Mesenchymal stem cell (in vitro differentiated cells and primary cell): ENCODE measurements around the gene SPOPL.

Experiments used
- DNase-seq: peaks from one replicate; pipeline ENCODE4 v3.0.0-alpha.2; 2013
- H2AFZ ChIP-seq: one replicate; pipeline ENCODE4 v1.6.1; 2013; ENCODE audit warnings: low read depth, mild to moderate bottlenecking, control low read depth, inconsistent platforms, low read length, moderate library complexity
- H2AK5ac ChIP-seq: 2 replicates; pipeline ENCODE4 v1.6.1; 2013; ENCODE audit warnings: low read length, moderate library complexity, mild to moderate bottlenecking, inconsistent platforms; ENCODE audit not compliant: severe bottlenecking
- H2BK120ac ChIP-seq: one replicate; pipeline ENCODE4 v1.6.1; 2013; ENCODE audit warnings: low read depth, mild to moderate bottlenecking, inconsistent platforms, low read length, moderate library complexity
- H2BK12ac ChIP-seq, 2 experiments: one replicate each; pipeline ENCODE4 v1.6.1; 2013; ENCODE audit warnings: inconsistent platforms in 2 of 2, low read length in 2 of 2, mild to moderate bottlenecking in 2 of 2, moderate library complexity in 2 of 2, control low read depth in 1 of 2
- H2BK15ac ChIP-seq: one replicate; pipeline ENCODE4 v1.6.1; 2013; ENCODE audit warnings: mild to moderate bottlenecking, low read depth, inconsistent platforms; ENCODE audit not compliant: poor library complexity, severe bottlenecking
- H2BK5ac ChIP-seq: 2 replicates; pipeline ENCODE4 v1.6.1; 2013; ENCODE audit warnings: low read depth, mild to moderate bottlenecking, low read length, control low read depth, inconsistent platforms; ENCODE audit not compliant: poor library complexity, severe bottlenecking
- H3K14ac ChIP-seq, 2 experiments: one replicate each; pipeline ENCODE4 v1.6.1; 2013; ENCODE audit warnings: inconsistent platforms in 2 of 2, low read length in 2 of 2, control low read depth in 1 of 2, mild to moderate bottlenecking in 1 of 2, moderate library complexity in 1 of 2
- H3K18ac ChIP-seq, 2 experiments: one replicate each; pipeline ENCODE4 v1.6.1; 2013; ENCODE audit warnings: inconsistent platforms in 2 of 2, low read length in 2 of 2, control low read depth in 1 of 2, low read depth in 1 of 2, mild to moderate bottlenecking in 1 of 2
- H3K23ac ChIP-seq, 2 experiments: one replicate each; pipeline ENCODE4 v1.6.1; 2013; ENCODE audit warnings: inconsistent platforms in 2 of 2, low read length in 2 of 2, mild to moderate bottlenecking in 2 of 2, moderate library complexity in 2 of 2, control low read depth in 1 of 2
- H3K27ac ChIP-seq: 2 replicates; pipeline ENCODE4 v1.5.1; 2013; ENCODE audit warnings: mild to moderate bottlenecking, moderate library complexity, low read length, control low read depth, inconsistent platforms; ENCODE audit not compliant: poor library complexity, severe bottlenecking
- H3K27me3 ChIP-seq, 2 experiments: 2 replicates each; pipeline versions ENCODE4 v1.6.1 to v1.7.0; 2013; ENCODE audit warnings: low read length in 2 of 2, mild to moderate bottlenecking in 2 of 2, moderate library complexity in 2 of 2, control low read depth in 1 of 2, inconsistent platforms in 1 of 2; ENCODE audit not compliant: control insufficient read depth in 1 of 2, insufficient read depth in 1 of 2
- H3K36me3 ChIP-seq, 2 experiments: 2 replicates each; pipeline versions ENCODE4 v1.6.1 to v1.7.0; 2013; ENCODE audit warnings: low read length in 2 of 2, control low read depth in 1 of 2, inconsistent platforms in 1 of 2, low read depth in 1 of 2, mild to moderate bottlenecking in 1 of 2; ENCODE audit not compliant: insufficient read depth in 2 of 2, control insufficient read depth in 1 of 2
- H3K4ac ChIP-seq, 2 experiments: one replicate each; pipeline ENCODE4 v1.6.1; 2013; ENCODE audit warnings: inconsistent platforms in 2 of 2, low read length in 2 of 2, mild to moderate bottlenecking in 2 of 2, moderate library complexity in 2 of 2, control low read depth in 1 of 2, low read depth in 1 of 2
- H3K4me1 ChIP-seq: 2 replicates; pipeline ENCODE4 v1.6.1; 2013; ENCODE audit warnings: low read depth, low read length, control low read depth; ENCODE audit not compliant: control insufficient read depth, insufficient read depth
- H3K4me2 ChIP-seq: 2 replicates; pipeline ENCODE4 v1.6.1; 2013; ENCODE audit warnings: low read length, mild to moderate bottlenecking, inconsistent platforms; ENCODE audit not compliant: poor library complexity, severe bottlenecking
- H3K4me3 ChIP-seq, 2 experiments: 2 replicates each; pipeline versions ENCODE4 v1.5.1 to v1.7.0; 2013; ENCODE audit warnings: low read length in 2 of 2, mild to moderate bottlenecking in 2 of 2, control low read depth in 1 of 2, low read depth in 1 of 2; ENCODE audit not compliant: insufficient read depth in 1 of 2
- H3K79me1 ChIP-seq: replicated peaks from 2 replicates; pipeline ENCODE4 v1.6.1; 2013; ENCODE audit warnings: mild to moderate bottlenecking, control low read depth, low read length, inconsistent platforms; ENCODE audit not compliant: poor library complexity, severe bottlenecking
- H3K9ac ChIP-seq: 2 replicates; pipeline ENCODE4 v1.7.0; 2013; ENCODE audit warnings: mild to moderate bottlenecking, low read length, moderate library complexity
- H3K9me3 ChIP-seq: 2 replicates; pipeline ENCODE4 v1.7.0; 2013; ENCODE audit warnings: mild to moderate bottlenecking, low read length; ENCODE audit not compliant: control insufficient read depth
- H4K8ac ChIP-seq: one replicate; pipeline ENCODE4 v1.6.1; 2013; ENCODE audit warnings: inconsistent platforms, mild to moderate bottlenecking, low read length, moderate library complexity
- H4K91ac ChIP-seq: one replicate; pipeline ENCODE4 v1.6.1; 2013; ENCODE audit warnings: mild to moderate bottlenecking, low read length, inconsistent platforms
- WGBS: methylation state at CpG from one replicate; pipeline ENCODE4 v1.1.7; 2013; ENCODE audit warnings: mixed read lengths; 5-methylcytosine and 5-hydroxymethylcytosine counted together

SPOPL gene

DNA sequence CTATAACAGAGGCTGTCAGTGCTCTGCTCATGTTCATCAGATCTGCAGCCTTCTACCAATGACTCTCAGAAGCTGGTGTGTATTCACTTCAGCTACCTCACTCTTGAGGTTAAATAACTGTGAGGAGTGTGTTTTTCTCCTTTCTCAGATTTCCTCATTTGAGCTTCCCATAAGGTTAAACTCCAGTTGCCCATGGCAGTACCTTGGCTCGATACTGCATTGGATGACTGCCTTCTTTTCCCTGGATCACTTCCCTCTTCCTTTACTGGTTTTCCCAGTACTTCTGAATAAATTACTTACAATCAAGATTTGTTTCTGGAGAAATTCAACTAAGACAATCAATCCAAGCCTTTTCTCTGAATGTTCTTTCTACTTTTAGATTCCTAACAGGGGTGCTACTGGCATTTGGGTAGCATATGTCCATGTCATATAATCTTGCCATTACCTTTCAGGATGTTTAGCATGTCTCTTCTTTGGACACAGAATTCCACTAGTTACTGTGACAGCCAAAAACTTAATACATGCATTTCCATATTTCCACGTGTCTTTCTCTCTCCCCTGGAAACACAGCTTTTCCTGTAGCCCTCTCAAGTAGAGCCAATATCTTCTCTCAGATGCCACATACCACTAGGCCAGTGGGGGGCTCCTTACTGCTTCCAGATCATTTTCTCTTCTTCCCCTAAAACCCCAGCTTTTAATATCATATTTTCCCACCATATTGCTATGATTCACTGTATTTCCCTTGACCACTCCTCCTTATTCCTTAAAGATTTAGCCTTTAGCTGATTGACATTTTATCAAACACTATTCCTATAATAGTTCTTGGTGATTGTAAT lies 15.0 kb upstream of the SPOPL start:
- H2BK15ac ChIP-seq: no peak overlapping the region
- H3K4me1 ChIP-seq: no peaks in the 10 kb centered on the region
- no peak overlapping the region for H4K91ac ChIP-seq
- H2AFZ ChIP-seq: no peak overlapping the region
- H3K9ac ChIP-seq: no peak overlapping the region
- H3K27me3 ChIP-seq: no peaks in the 10 kb centered on the region
- H3K4ac ChIP-seq: no peak overlapping the region
- no peak overlapping the region for H2BK12ac ChIP-seq
- DNase-seq: no peak
- H4K8ac ChIP-seq: no peak overlapping the region
- no peak overlapping the region for H3K14ac ChIP-seq
- H3K18ac ChIP-seq: no peak overlapping the region
- no peaks in the 10 kb centered on the region for H3K79me1 ChIP-seq
- H3K27ac ChIP-seq: no peak overlapping the region
- no peaks in the 10 kb centered on the region for H3K9me3 ChIP-seq
- no peak overlapping the region for H3K4me3 ChIP-seq
- no peak overlapping the region for H2AK5ac ChIP-seq
- H3K23ac ChIP-seq: no peak overlapping the region
- H3K4me2 ChIP-seq: no peak overlapping the region
- 66% methylated on average over 2 of the region's 2 CpGs for WGBS
- H2BK120ac ChIP-seq: no peak overlapping the region
- no peak overlapping the region for H2BK5ac ChIP-seq
- no peaks in the 10 kb centered on the region for H3K36me3 ChIP-seq

DNA sequence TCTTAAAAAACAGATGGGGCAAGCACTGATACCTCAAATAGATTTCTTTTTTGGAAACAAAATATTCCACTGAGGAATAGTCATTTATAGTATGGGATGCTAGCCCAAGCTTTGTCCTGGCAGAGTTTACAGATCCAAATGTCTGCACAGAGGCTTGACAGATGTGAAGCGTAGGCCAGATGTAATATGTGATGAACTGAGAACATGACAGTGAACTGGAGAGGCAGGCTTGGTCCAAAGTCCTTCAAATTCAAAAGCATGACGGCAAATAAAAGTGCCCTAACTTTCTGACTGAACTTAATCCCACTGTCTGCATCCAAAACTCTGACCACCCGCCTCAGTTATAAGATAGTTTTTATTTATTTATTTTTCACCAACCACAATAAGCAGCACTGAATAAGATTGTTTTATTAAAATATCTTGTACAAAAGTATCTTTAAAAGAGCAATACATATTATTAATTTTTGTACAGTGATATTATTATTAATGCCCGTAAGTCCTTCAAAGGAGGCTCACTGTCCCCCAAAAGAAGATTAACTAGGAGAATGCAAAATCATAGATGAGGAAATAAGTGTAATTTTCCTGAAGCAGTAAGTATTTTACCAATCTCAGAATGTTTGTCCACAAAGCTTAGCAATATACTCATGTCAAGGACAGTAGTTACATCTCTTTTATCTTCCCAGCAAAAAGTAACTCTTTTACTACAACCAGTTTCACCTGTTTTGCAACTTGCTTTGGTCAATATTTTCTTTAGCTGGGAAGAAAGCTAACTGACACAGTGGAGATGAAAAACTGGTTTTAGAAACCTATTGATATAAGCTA lies 10.7 kb upstream of the SPOPL start:
- Histone ChIP-seq H3K36me3 (no peaks in the 10 kb centered on the region), H3K4me1 (peaks cover 2% of the 10 kb centered on the region), H2BK120ac (no peak overlapping the region), H3K4me2 (no peak overlapping the region), H3K27me3 (no peaks in the 10 kb centered on the region), H2AK5ac (no peak overlapping the region), H3K4me3 (no peak overlapping the region), H3K27ac (no peak overlapping the region), H3K79me1 (no peaks in the 10 kb centered on the region), H3K23ac (no peak overlapping the region), H3K9ac (no peak overlapping the region), H3K9me3 (no peaks in the 10 kb centered on the region), H3K14ac (no peak overlapping the region), H4K91ac (no peak overlapping the region), H2AFZ (no peak overlapping the region), H2BK12ac (no peak overlapping the region), H2BK15ac (no peak overlapping the region), H3K4ac (no peak overlapping the region), H4K8ac (no peak overlapping the region), H3K18ac (no peak overlapping the region), H2BK5ac (no peak overlapping the region)
- no peak for DNase-seq
- 100% methylated on average over 1 of the region's 4 CpGs for WGBS

DNA sequence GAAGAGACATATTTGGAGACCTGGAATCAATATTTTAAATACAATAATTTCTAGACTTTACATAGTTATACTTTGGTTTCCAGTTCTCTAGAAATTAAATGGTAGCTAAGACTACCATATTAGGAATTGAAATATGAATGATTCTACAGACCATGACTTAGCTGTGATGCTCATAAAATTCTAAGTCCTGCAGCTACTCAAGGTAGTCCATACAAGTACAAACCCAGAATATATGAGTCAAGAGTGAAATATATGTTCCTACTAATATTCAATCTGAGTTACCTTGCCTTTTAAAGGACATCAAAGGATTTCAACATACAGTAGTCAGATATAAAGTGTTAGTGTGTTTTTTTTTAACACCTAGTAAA lies 10.1 kb upstream of the SPOPL start:
- no peak overlapping the region for H3K27ac ChIP-seq
- H2BK5ac ChIP-seq: no peak overlapping the region

DNA sequence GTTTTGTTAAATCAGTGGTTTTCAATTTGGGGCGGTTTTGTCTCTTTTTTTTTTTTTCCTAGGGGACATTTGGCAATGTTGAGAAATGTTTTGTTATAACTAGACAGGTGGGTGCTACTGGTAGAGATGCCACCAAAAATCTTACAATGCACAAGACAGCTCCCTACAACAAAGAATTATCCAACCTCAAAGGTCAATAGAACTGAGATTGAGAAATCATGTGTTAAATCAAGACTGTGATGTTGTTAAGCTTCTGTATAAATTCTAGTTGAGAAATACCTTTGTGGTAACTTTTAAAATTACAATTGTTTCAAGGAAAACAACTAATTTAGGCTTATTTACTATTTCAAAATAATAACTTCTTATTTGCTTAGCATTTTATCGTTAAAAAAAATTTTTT lies 9.4 kb upstream of the SPOPL start:
- H3K79me1 ChIP-seq: no peaks in the 10 kb centered on the region
- H2AK5ac ChIP-seq: no peak overlapping the region
- H3K23ac ChIP-seq: no peak overlapping the region
- no peaks in the 10 kb centered on the region for H3K27me3 ChIP-seq
- no peak overlapping the region for H4K91ac ChIP-seq
- no peak overlapping the region for H3K4me3 ChIP-seq
- no peak overlapping the region for H3K18ac ChIP-seq
- H3K4ac ChIP-seq: no peak overlapping the region
- no peaks in the 10 kb centered on the region for H3K36me3 ChIP-seq
- no peaks in the 10 kb centered on the region for H3K9me3 ChIP-seq
- DNase-seq: no peak
- no peak overlapping the region for H3K14ac ChIP-seq
- no peak overlapping the region for H2AFZ ChIP-seq
- no peak overlapping the region for H2BK120ac ChIP-seq
- H2BK12ac ChIP-seq: no peak overlapping the region
- H3K9ac ChIP-seq: no peak overlapping the region
- peaks cover 2% of the 10 kb centered on the region for H3K4me1 ChIP-seq
- H2BK15ac ChIP-seq: no peak overlapping the region
- no peak overlapping the region for H3K4me2 ChIP-seq
- H4K8ac ChIP-seq: no peak overlapping the region
- H3K27ac ChIP-seq: no peak overlapping the region
- no peak overlapping the region for H2BK5ac ChIP-seq
- 98% methylated on average over 1 of the region's 2 CpGs for WGBS

More for the DNA sequence above, 10.1 kb upstream of the SPOPL start:
- no peak overlapping the region for H2AK5ac ChIP-seq
- H3K18ac ChIP-seq: no peak overlapping the region
- no peak overlapping the region for H3K4ac ChIP-seq
- H2BK12ac ChIP-seq: no peak overlapping the region
- H4K8ac ChIP-seq: no peak overlapping the region
- no peak overlapping the region for H3K14ac ChIP-seq
- peaks cover 2% of the 10 kb centered on the region for H3K4me1 ChIP-seq
- H3K9me3 ChIP-seq: no peaks in the 10 kb centered on the region
- no peak overlapping the region for H3K4me3 ChIP-seq
- H3K27me3 ChIP-seq: no peaks in the 10 kb centered on the region
- no peak overlapping the region for H3K4me2 ChIP-seq
- DNase-seq: no peak
- H2BK15ac ChIP-seq: no peak overlapping the region
- no peak overlapping the region for H3K9ac ChIP-seq
- no peak overlapping the region for H4K91ac ChIP-seq
- no peak overlapping the region for H3K23ac ChIP-seq
- H2BK120ac ChIP-seq: no peak overlapping the region
- H3K36me3 ChIP-seq: no peaks in the 10 kb centered on the region
- no peaks in the 10 kb centered on the region for H3K79me1 ChIP-seq
- no peak overlapping the region for H2AFZ ChIP-seq
